HL-60 (cell line): Measurements from ENCODE around the gene SLC25A21.

ENCODE experiments used
- DNase-seq, 2 experiments: peaks; one replicate each; pipeline ENCODE4 v3.0.0-alpha.2; 2010 to 2020; ENCODE audit warnings: low read depth in 1 of 2, low spot score in 1 of 2
- H3K27ac ChIP-seq: fragments of 250-450 bp; sonication (Bioruptor Pico); replicated peaks from 2 replicates; pipeline ENCODE4 v1.5.1; 2020; ENCODE audit warnings: mild to moderate bottlenecking, moderate library complexity
- H3K27me3 ChIP-seq: fragments of 250-450 bp; sonication (Bioruptor Pico); 2 replicates; pipeline ENCODE4 v1.5.1; 2021; ENCODE audit warnings: mild to moderate bottlenecking, moderate library complexity; ENCODE audit not compliant: insufficient read depth, poor library complexity, severe bottlenecking
- H3K4me3 ChIP-seq: replicated peaks from 2 replicates; pipeline ENCODE4 v1.5.1; 2011; ENCODE audit warnings: mild to moderate bottlenecking, control low read depth, low read length; ENCODE audit not compliant: insufficient read depth
- CTCF ChIP-seq: IDR thresholded peaks from one replicate; pipeline ENCODE4 v1.5.1; 2011; ENCODE audit warnings: low read length, control low read depth, inconsistent platforms; ENCODE audit not compliant: insufficient read depth
- GABPA ChIP-seq: IDR thresholded peaks from 2 replicates; pipeline ENCODE4 v1.6.1; 2012; ENCODE audit warnings: low read depth
- POLR2AphosphoS5 ChIP-seq: IDR thresholded peaks from 2 replicates; pipeline ENCODE4 v1.6.1; 2012; ENCODE audit warnings: low read depth
- REST ChIP-seq: IDR thresholded peaks from 2 replicates; pipeline ENCODE4 v1.6.1; 2012; ENCODE audit warnings: low read depth; ENCODE audit not compliant: insufficient replicate concordance
- SPI1 ChIP-seq: IDR thresholded peaks from 2 replicates; pipeline ENCODE4 v1.6.1; 2012; ENCODE audit warnings: low read depth, mild to moderate bottlenecking, borderline replicate concordance

SLC25A21 gene

GRCh38 chr14:36975834-36976233 lies 196.6 kb downstream of the SLC25A21 start:
- peak in 1 of 2 experiments; percentile 2 for DNase-seq
- H3K27ac ChIP-seq, result peak overlapping the region; percentile 36

GRCh38 chr14:36974985-36975384 lies 197.4 kb downstream of the SLC25A21 start:
- TF ChIP-seq GABPA, result no peak
- no peak for TF ChIP-seq REST
- no peak for TF ChIP-seq CTCF
- TF ChIP-seq SPI1, result no peak
- TF ChIP-seq POLR2AphosphoS5, result no peak
- no peaks in the 10 kb centered on the region for H3K27me3 ChIP-seq
- no peak for DNase-seq
- no peak overlapping the region for H3K4me3 ChIP-seq
- no peak overlapping the region for H3K27ac ChIP-seq

More at GRCh38 chr14:36975834-36976233, 196.6 kb downstream of the SLC25A21 start:
- Histone ChIP-seq H3K27me3 (no peaks in the 10 kb centered on the region), H3K4me3 (no peak overlapping the region)
- TF ChIP-seq CTCF (no peak), SPI1 (no peak), REST (no peak), GABPA (no peak), POLR2AphosphoS5 (no peak)

- TF ChIP-seq POLR2AphosphoS5 (no peak), REST (no peak), GABPA (no peak), SPI1 (no peak), CTCF (no peak)
- DNase-seq, result no peak
- H3K27ac ChIP-seq, result no peak overlapping the region
- no peak overlapping the region for H3K4me3 ChIP-seq
- no peaks in the 10 kb centered on the region for H3K27me3 ChIP-seq
Measured at GRCh38 chr14:36973806-36974442, 198.5 kb downstream of the SLC25A21 start.
